Colonic mucosa (tissue), 4 donors: ENCODE data around the gene PRKG2. TPM values are rescaled to one million over a fixed set of nuclear protein-coding genes. Genes with fewer than 3 reads are reported as not detected.

Experiments used
- DNase-seq: peaks from one replicate; pipeline ENCODE4 v3.0.0-alpha.2; 2020
- H3K27ac ChIP-seq: fragments of 200-600 bp; one replicate; pipeline ENCODE4 v1.8.0; 2021
- H3K27me3 ChIP-seq: fragments of 200-600 bp; one replicate; pipeline ENCODE4 v1.8.0; 2021
- H3K36me3 ChIP-seq: fragments of 200-600 bp; one replicate; pipeline ENCODE4 v1.8.0; 2021
- H3K4me1 ChIP-seq: fragments of 200-600 bp; one replicate; pipeline ENCODE4 v1.8.0; 2021; ENCODE audit warnings: mild to moderate bottlenecking
- H3K4me3 ChIP-seq: fragments of 200-600 bp; one replicate; pipeline ENCODE4 v1.8.0; 2021
- H3K9ac ChIP-seq, 2 donors: one replicate each; pipeline ENCODE4 v1.7.0; 2013; ENCODE audit warnings: control low read depth in 2 of 2, low read depth in 2 of 2, low read length in 2 of 2
- H3K9me3 ChIP-seq: fragments of 200-600 bp; one replicate; pipeline ENCODE4 v1.8.0; 2021
- intact Hi-C: fragments of 100-400 bp; cut with DNase I; formaldehyde crosslinking; loops from one replicate; pipeline ENCODE4 v1.14.1; 2022
- total RNA-seq, 2 donors: library from RNA; stranded (reverse); fragmentation: NEBNext Ultra II Directional in 1 of 2; extraction: Animal tissue kit (Norgen Biotek cat#: 25700) in 1 of 2; gene quantifications; one replicate each; pipeline ENCODE4 v1.2.1, GENCODE V29; 2021
- TF ChIP-seq, protein P1 (sequence below): fragments of 200-600 bp; IDR thresholded peaks from one replicate; pipeline ENCODE4 v1.8.0; 2022; ENCODE audit warnings: antibody characterized with exemption, mild to moderate bottlenecking
- donor health status: healthy.
- donor health status: DM: no; HTN: no; CAD: no.
- donor health status: DM: no; HTN: no; CAD: no.

PRKG2 gene
- total RNA-seq, 2 donors from 2014 or later, result 1.8 to 2.3 TPM

DNA sequence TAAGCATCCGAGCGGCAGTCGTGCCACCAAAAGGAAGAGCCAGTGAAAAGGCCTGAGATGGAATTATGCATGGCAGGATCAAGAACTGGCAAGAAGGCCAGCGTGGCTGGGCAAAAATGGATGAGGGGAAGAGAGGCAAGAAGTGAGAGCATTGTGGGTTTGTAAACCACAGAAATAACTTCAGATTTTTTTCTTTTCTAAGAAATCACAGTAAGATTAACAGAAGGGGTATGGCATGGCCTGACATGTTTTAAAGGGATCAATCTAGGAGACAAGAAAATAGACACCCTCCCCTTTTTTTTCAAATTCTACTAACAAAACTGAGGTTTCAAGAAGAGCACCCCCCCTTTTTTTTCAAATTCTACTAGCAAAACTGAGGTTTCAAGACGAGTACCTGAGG is 102.0 kb downstream of the PRKG2 start:
- Histone ChIP-seq H3K9me3 (no peaks in the 10 kb centered on the region), H3K4me3 (no peak overlapping the region), H3K36me3 (no peaks in the 10 kb centered on the region), H3K4me1 (no peaks in the 10 kb centered on the region), H3K9ac (no peak overlapping the region), H3K27ac (no peak overlapping the region), H3K27me3 (no peaks in the 10 kb centered on the region)
- no peak for DNase-seq
- TF ChIP-seq, protein P1, sequence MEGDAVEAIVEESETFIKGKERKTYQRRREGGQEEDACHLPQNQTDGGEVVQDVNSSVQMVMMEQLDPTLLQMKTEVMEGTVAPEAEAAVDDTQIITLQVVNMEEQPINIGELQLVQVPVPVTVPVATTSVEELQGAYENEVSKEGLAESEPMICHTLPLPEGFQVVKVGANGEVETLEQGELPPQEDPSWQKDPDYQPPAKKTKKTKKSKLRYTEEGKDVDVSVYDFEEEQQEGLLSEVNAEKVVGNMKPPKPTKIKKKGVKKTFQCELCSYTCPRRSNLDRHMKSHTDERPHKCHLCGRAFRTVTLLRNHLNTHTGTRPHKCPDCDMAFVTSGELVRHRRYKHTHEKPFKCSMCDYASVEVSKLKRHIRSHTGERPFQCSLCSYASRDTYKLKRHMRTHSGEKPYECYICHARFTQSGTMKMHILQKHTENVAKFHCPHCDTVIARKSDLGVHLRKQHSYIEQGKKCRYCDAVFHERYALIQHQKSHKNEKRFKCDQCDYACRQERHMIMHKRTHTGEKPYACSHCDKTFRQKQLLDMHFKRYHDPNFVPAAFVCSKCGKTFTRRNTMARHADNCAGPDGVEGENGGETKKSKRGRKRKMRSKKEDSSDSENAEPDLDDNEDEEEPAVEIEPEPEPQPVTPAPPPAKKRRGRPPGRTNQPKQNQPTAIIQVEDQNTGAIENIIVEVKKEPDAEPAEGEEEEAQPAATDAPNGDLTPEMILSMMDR, result no peak
- intact Hi-C loops, result no loop called here

DNA sequence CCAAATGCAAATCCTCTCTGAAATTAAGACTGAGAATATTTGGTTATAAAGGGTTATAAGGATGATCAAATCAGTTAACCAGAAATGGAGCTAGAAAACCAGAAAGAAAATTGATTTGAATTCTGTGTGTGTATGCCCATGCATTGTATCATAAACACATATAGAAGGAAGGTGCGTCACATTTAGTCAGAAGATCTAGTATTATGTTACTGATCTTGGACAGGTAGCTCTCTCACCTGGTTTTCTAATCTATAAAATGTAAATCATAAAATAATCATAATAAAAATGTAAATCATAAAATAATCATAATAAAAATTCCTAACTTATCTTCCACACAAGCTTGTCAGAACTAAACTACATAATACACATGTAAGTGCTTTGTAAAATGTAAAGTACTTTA is 105.7 kb downstream of the PRKG2 start:
- Histone ChIP-seq H3K36me3 (no peaks in the 10 kb centered on the region), H3K9me3 (no peaks in the 10 kb centered on the region), H3K4me1 (no peaks in the 10 kb centered on the region), H3K9ac (no peak overlapping the region), H3K4me3 (no peak overlapping the region), H3K27me3 (no peaks in the 10 kb centered on the region), H3K27ac (no peak overlapping the region)
- intact Hi-C loops, result no loop called here
- DNase-seq, result no peak
- TF ChIP-seq, protein P1, result no peak

DNA sequence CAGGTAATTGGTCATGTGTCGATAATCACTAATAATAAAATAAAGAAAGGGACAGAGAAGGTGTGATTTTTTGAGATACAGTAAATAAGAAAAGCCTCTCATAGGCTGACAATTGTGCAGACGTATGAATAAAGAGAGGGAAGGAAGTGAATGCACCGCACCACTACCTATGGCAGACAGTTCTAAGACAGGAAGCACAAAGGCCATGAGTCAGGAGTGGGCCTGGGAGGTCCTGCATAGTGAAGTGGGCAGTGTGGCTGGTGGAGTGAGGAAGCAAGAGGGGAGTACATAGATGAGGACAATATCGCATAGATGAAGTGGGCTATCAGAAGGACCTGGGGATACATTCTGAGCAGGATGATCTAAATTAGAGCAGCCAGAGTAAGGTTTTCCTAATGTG is 108.9 kb downstream of the PRKG2 start:
- no peaks in the 10 kb centered on the region for H3K27me3 ChIP-seq
- H3K9me3 ChIP-seq, result no peaks in the 10 kb centered on the region
- no peak overlapping the region for H3K4me3 ChIP-seq
- H3K36me3 ChIP-seq, result no peaks in the 10 kb centered on the region
- DNase-seq, result no peak
- intact Hi-C loops, result no loop called here
- no peaks in the 10 kb centered on the region for H3K4me1 ChIP-seq
- no peak overlapping the region for H3K27ac ChIP-seq
- no peak overlapping the region for H3K9ac ChIP-seq
- TF ChIP-seq, protein P1, result no peak

DNA sequence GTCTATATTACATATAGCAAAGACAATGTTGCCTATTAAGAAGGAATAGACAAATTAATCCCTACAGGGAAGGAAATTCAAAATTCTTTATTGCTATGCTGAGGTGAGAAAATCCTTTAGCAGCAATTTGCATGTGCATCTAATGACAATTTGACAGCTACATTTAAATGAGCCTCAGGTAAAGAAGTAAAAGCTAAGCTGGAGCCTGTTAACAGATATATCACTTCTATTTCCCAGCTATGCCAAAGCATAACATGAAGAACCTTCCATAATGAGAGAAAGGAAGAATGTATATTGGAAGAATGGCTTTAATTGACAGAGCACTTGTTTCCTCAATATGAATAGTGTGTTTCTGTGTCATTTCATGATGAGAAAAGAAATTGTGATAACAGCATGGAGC is 112.9 kb downstream of the PRKG2 start:
- intact Hi-C loops, result no loop called here
- H3K36me3 ChIP-seq, result no peaks in the 10 kb centered on the region
- DNase-seq, result no peak
- H3K4me3 ChIP-seq, result no peak overlapping the region
- no peaks in the 10 kb centered on the region for H3K4me1 ChIP-seq
- H3K9ac ChIP-seq, result no peak overlapping the region
- no peak overlapping the region for H3K27ac ChIP-seq
- TF ChIP-seq, protein P1, result no peak
- H3K27me3 ChIP-seq, result no peaks in the 10 kb centered on the region
- no peaks in the 10 kb centered on the region for H3K9me3 ChIP-seq

DNA sequence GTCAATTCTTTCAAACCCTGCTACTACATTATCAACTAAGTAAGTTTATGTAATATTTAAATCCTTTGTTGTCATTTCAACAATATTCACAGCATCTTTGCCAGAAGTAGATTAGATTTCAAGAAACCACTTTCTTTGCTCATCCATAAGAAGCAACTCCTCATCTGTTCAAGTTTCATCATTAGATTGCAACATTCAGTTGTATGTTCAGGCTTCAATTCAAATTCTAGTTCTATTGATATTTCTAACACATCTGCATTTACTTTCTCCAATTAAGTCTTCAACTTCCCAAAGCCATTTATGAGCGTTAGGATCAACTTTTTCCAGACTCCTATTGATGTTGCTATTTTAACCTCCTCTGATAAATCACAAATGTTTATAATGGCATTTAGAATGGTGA is 118.5 kb downstream of the PRKG2 start:
- Histone ChIP-seq H3K9ac (no peak overlapping the region), H3K27ac (no peak overlapping the region), H3K9me3 (no peaks in the 10 kb centered on the region), H3K4me1 (no peaks in the 10 kb centered on the region), H3K4me3 (no peak overlapping the region), H3K36me3 (no peaks in the 10 kb centered on the region), H3K27me3 (no peaks in the 10 kb centered on the region)
- intact Hi-C loops, result no loop called here
- DNase-seq, result no peak
- TF ChIP-seq, protein P1, result no peak

DNA sequence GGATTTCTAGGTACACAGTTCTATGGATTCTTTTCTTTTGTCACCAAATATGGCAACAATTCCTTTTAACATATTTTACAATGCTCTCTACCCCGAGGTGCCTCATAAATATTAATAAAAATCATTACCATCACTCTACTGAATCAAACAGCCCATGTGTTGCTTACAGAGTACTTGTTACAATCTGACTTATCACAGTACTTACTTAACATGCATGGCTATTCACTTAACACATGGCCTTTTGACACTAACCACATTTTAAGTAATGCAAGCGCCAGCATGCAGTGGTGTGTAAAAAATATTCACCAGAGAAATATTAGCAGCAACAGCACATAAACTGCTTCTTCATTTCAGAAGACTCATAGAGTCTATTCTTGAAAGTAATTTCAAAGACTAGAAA is 119.6 kb downstream of the PRKG2 start:
- Histone ChIP-seq H3K9ac (no peak overlapping the region), H3K36me3 (no peaks in the 10 kb centered on the region), H3K27ac (no peak overlapping the region), H3K4me1 (no peaks in the 10 kb centered on the region), H3K4me3 (no peak overlapping the region), H3K27me3 (no peaks in the 10 kb centered on the region), H3K9me3 (no peaks in the 10 kb centered on the region)
- intact Hi-C loops, result no loop called here
- no peak for DNase-seq
- TF ChIP-seq, protein P1, result no peak
